GM12874 (cell line): ENCODE measurements around the gene PHF12.

Experiments used
- TF ChIP-seq, protein P1 (sequence below): IDR thresholded peaks from 2 replicates; pipeline ENCODE4 v1.5.1; 2011; ENCODE audit warnings: low read depth, mild to moderate bottlenecking, control low read depth, low read length, moderate library complexity; ENCODE audit not compliant: insufficient read depth

Gene PHF12

DNA sequence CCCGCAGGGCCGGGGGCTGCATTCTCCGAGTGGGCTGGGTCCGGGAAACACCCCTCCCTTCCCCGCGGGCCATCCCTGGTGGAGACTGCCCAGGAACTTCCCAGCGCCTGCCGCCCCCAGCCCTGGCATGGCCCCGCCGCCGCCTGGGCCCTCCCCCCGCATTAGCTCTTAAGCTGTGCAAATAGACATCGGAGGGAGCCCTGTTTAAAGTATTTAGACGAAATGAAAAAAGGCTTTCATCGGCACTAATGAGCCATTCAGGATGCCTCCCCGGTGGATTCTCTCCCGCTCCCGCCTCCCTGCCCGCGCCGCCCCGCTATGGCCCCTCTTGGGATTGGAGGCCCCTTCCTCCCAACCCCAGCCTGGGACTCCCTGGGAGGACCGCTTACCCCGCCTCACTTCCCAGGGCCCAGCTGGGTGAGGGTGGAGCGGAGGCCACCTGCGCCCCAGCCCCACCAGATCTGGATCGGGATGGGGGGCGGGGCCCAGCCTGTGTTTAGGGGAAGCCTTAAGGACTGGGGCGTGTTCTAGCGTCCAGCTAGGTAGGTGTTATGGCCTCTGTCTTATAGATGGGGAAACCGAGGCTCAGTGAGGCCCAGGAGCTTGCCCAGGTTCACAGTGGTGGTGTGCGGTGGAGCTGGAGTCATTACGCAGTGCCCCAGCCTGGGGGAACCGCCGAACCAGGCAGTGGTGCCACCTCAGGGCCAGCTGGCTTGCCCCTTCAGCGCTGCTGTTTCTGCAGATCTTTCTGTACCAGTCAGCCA, 34.8 kb upstream of the PHF12 start:
- TF ChIP-seq, protein P1, sequence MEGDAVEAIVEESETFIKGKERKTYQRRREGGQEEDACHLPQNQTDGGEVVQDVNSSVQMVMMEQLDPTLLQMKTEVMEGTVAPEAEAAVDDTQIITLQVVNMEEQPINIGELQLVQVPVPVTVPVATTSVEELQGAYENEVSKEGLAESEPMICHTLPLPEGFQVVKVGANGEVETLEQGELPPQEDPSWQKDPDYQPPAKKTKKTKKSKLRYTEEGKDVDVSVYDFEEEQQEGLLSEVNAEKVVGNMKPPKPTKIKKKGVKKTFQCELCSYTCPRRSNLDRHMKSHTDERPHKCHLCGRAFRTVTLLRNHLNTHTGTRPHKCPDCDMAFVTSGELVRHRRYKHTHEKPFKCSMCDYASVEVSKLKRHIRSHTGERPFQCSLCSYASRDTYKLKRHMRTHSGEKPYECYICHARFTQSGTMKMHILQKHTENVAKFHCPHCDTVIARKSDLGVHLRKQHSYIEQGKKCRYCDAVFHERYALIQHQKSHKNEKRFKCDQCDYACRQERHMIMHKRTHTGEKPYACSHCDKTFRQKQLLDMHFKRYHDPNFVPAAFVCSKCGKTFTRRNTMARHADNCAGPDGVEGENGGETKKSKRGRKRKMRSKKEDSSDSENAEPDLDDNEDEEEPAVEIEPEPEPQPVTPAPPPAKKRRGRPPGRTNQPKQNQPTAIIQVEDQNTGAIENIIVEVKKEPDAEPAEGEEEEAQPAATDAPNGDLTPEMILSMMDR: no peak

DNA sequence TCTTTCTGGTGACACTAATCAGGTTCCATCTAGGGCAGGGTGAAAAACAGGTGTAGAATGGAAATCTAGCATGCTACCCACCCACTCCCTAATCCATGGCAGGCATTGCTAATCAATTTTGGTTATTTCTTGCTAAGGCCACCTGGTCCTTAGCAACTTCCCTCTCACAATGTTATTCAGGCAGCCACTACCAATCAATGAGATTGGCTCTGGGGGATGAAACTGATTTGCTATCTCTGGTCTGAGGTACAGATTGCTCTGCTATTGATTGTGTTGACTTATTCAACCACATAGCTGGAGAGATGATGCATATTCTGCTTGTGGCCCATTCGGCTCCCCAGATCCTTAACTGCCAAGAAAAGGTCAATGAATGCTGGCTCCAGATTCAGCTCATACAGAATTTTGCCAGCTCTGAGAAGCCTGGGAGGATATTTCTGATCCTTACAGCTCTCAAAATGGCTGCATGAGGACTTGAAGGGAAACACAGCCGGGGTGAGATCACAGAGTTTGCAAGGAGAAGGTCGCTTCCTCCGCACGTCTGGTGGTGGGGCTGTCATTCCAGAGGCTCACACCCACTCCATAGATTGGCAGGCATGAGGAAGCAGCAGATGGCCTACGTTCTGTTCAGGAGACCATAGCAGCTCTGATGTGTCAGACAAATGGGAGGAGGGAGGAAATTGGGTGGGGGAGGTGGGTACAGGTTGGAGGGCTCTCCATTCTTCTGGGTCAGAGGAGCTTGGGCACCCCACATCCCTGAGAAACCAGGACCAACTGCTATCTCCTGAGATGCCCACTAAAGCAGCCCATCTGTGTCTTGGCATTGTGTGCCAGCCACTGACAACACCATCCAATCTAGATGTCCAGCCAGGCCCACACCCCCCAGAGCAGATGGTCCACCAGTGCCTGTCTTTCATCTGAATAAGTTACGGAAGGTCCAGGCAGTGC, 32.2 kb upstream of the PHF12 start:
- TF ChIP-seq, protein P1: no peak

DNA sequence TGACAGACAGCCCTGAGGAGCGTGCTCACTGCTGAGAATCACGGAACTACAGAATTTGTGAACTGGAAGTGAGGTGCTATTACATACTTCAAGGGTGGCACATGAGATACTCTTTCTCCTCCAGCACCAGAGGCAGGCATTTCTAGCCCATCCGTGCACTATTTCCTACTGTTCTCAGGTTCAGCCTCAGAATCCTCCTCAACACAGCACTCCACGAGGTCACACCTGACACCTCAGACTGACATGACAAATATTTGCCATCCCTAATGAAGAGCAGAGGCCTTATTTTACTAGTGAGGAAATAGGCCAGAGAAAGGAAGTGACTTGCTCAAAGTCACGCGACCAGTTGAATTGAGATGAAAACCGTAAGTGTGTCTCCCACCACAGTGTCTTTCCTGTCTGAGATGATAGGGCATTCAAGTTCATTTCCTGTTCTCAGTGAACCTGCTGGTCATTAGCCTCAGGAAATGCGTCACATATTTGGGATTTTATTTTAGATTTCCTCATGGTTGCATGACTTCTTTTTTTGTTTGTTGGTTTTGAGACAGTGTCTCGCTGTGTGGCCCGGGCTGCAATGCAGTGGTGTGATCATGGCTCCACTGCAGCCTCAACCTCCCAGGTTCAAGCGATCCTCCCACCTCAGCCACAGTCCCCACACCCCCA, 30.9 kb upstream of the PHF12 start:
- TF ChIP-seq, protein P1: no peak

DNA sequence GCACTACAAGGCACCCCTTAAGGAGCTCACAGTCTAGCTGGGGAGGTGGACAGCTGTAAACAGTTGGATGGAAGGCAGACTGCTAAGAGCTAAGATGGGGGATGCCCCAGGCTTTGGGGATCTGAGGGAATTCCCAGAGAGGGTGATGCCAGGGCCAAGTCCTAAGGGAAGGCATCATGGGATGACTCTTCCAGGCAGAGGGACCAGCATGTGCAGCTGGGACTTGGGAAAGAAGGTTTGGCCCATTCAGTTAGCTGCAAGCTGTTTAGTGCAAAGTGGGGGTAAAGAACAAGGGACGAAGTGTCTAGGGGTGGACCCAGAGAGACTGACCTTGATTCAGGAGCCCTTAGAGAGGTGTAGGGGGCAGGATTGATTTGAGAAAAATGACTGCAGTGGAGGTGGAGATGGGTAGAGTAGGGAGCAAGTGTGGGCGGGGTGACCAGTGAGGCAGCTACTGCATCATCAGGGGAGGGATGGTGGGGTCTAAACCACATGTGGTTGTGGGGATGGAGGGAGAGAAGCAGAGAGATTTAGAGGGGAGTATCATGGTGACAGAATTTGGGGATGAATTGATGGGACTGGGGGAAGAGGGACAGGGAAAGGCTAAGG, 27.1 kb upstream of the PHF12 start:
- TF ChIP-seq, protein P1: no peak

DNA sequence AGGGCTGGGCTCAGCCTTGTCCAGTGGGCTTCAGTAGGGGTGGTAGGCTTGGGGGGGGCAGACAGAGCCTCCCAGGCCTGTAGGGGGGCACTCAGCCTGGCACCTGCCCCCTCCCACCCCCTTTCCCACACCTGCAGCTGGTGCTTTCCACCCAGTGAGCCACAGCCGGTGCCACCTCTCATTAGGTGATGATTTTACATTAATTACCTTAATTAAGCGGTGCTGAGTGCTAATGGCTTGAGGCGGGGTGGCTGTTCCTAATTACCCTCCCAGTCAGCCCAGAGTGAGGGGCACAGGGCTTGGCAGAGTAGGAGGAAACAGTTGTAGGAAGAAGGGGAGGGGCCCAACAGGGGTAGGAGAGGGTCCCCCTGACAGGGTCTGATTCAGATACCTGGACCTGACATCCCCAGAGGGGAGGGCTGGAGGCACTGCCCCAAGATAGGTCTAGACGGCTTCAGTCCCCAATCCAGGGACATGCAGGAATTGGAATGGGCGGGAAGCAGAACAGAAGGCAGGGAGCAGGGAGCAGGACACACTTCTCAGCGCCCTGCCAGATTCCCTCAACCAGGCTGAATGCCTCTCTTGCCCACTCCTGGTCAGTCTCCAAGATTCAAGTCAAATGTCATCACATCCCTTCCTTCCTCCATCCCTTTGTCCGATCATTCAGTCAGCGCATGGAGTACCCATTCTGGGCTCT, 26.5 kb upstream of the PHF12 start:
- TF ChIP-seq, protein P1: no peak

DNA sequence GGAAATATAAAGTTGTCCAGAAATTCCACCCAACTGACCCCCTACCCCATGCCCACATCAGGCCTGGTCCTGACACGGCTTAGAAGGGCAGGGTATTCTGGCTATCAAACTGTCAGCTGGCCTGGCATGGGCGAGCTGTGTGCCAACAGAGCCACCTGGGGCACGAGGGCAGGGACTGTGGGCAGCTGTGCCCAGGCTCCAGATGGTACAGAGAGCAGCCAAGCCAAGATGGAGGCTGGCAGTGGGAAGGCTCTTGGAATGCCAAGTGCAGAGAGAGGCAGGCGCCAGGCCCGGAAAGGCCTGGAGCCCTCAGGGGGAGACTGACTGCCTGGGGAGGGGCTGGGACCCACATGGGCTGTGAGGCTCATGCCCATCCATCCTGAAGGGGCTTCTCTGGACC, 24.3 kb upstream of the PHF12 start:
- TF ChIP-seq, protein P1: no peak
